GM19025 (cell line): ENCODE results near the gene XIRP1.
"Not testable (repeated sequence)": the region's sequence is repeated elsewhere in the genome, so short reads cannot be mapped to it uniquely, and the experiment has no call there.

Source experiments
- ATAC-seq: cut with Tn5 transposase; IDR thresholded peaks from one replicate; pipeline ENCODE4 v1.9.1; 2021; ENCODE audit warnings: mild to moderate bottlenecking, low read depth, moderate library complexity; ENCODE audit not compliant: unreplicated experiment

Gene XIRP1

DNA sequence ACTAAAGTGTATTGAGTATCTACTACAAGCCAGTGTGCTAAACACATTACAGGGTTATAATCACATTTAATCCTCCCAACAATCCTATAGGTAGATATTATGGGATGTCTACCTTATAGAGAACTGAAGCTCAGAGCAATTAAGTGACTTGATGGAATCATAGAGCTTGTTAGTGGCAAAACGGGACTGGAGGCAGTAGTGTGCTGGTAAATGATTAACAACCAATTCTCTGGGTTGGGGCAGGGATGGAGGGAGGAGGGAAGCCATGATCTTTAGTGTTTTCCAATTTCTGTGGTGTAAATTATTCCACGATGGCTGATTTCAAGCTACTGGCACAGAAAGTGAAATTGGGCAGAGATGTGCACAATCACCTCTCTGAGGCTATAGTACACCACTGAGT lies 20.5 kb downstream of the XIRP1 start:
- ATAC-seq: no peak

DNA sequence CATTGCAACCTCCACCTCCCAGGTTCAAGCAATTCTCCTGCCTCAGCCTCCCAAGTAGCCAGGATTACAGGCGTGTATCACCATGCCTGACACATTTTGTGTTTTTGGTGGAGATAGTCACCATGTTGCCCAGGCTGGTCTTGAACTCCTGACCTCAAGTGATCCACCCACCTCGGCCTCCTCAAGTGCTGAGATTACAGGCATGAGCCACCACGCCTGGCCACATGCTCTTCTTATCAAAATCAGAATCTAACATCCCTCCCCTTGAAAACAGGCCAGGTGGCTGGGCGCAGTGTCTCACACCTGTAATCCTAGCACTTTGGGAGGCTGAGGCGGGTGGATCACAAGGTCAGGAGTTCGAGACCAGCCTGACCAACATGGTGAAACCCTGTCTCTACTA lies 21.5 kb downstream of the XIRP1 start:
- ATAC-seq: not testable (repeated sequence)

DNA sequence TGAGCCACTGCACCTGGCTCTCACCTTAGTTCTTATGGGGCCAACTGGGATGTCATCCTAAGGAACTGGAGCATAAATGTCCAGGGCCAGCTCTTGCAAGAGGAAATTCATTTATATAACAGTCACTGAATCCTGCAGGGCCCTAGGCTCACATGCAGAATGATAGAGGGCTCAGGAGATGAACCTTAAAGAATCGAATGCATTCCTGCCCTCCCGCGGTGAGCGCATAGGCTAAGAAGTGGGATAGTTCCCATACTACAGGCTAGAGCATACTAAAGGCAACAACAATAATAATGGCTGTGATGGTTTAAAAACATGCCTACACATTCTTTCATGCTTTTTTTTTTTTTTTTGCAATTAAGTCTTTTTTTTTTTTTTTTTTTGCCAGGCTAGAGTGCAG lies 21.9 kb downstream of the XIRP1 start:
- ATAC-seq: no peak

DNA sequence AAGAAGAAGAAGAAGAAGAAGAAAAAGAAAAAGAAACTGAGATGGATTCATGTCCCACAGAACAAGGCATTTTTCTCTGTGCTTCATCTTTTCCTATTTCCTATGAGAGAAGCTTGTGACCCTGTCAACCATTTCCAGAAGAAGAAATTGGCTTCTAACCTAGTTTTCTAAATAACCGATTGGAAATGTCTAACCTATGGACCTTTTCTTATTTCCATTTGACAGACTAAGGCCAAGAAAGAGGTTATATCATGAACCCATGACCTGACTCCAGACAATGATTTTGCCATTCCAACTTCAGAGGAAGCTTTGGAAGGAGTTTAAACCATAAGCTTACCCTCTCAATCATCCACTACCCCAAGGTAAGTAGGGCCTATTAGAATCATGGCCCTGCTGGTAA lies 22.7 kb downstream of the XIRP1 start:
- no peak for ATAC-seq

DNA sequence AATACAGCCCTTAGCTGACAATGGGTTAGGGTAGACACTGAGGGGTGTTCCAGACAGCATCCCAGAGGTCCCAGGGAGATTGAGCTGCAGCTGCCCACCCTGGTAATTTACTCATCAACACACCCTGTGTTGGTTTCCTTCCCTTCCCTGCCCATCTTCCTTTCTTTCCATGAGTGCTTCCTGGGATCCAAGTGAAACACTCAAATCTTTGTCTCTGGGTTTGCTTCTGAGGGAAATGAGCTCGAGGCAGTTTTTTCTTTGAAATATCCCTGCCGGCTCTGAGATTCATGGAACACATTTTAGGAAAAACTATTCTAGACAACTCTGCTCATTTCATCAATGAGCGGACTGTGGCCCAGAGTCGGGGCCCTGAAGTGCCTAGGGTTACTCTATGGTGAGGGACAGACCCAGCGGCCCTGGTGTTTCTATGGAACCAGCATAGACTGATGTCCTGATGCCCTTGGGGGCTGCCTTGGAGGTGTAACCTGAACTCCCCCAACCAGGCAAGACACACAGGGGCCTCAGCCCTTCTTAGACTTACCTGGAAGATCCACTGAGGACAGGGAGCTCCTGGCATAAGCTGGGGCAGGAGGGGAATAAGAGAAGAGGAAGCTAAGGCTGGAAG lies 24.1 kb downstream of the XIRP1 start:
- ATAC-seq: no peak

DNA sequence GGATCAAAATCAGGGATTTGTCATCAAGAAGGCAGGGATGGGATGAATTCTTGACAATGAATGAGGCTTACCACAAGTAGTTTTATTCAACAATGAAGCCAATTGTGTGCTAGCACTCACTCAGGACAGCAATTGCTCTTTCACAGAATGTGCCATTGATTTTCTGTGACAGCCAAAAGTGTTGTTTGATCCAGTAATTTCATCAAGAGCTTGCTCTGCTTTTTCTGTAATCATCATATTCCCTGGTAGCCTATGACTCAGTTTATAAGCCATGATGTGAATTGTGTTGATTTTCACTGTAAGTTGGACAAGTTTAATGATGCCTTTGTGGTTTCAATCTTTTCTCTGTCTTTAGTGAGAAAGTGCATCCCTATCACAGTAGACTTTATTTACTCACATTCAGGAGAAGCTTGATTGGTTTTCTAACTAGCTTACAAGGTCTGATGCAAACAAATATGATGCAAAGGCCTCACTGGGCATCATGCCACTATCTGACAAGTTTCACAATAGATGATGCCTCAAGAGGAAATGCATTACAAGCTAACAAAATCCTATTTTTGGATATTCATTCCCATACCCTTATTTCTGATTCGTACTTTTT lies 25.4 kb downstream of the XIRP1 start:
- no peak for ATAC-seq

DNA sequence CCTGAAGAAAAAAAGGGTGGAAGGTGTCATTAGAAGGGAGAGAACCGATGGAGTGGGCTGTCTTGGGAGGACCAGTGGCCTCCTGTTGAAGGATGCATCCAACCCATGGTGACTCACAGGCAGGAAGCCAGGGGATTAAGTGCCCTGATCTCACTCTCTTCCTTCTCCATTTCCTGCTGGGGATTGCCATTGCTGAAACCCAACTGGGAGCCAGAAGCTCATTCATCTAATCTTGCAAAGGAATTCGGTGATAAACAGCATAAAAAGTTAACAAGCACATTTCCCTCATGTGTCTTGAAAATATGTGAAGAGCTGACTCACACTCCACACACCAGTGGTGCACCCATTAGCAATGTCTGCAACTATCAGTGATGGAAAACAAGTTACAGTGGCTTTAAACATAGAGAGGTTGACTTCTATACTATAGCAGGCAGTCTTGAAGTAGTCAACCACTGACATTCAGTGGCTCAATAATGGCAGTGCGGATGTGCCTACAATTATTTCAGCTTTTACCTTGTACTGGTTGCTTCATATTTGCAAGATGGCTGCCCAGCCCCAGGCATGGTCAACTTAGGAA lies 26.2 kb downstream of the XIRP1 start:
- no peak for ATAC-seq

DNA sequence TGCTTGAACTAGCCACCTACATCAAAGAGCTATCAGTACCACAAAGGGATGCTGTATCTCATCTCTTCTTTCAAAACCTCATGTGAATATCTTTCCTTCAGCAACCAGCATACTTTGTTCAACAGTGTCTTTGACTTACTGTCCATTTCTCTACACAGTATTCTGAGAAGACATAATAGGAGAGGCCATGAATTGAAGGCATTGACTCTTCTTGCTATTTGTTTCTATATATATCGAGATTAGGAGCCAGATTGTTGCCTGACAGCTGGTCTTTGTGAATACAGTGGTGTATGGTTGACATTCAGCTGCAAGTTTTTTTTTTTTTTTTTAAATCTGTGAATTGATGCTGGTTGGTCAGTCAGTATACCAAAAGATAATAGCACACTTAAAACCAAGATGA lies 26.9 kb downstream of the XIRP1 start:
- no peak for ATAC-seq

DNA sequence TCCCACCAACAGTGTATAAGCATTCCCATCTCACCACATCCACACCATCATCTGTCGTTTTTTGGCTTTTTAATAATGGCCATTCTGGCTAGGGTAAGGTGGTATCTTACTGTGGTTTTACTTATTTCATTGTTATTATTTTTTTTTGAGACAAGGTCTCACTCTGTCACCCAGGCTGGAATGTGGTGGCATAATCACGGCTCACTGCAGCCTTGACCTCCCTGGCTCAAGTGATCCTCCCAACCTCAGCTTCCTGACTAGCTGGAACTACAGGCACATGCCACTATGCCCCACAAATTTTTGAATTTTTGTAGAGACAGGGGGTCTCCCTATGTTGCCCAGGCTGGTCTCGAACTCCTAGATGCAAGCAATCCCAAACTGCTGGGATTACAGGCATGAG lies 28.0 kb downstream of the XIRP1 start:
- ATAC-seq: no peak

DNA sequence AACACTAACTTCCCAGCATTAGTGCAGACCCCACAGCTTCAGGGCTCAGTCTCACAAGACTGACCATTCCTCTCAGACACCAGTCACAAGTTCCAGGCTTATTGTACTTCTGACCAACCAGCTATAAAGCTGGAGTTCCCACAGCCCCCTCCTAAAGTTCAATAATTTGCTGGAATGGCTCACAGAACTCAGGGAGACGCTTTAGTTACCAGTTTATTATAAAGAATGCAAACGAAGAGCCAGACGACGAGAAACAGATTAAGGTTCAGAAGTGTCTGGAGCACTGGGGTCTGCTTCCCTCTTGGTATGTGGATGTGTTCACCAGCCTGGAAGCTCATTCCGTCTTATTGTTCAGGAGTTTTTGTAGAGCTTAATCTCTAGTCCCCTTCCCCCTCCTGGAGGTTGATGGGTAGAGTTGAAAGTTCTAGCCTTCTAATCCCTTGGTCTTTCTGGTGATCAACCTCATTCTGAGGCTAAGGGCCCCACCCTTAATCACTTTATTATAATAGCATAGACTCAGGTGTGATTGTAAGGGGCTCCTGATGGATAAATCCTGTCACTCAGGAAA lies 34.2 kb downstream of the XIRP1 start:
- ATAC-seq: no peak

DNA sequence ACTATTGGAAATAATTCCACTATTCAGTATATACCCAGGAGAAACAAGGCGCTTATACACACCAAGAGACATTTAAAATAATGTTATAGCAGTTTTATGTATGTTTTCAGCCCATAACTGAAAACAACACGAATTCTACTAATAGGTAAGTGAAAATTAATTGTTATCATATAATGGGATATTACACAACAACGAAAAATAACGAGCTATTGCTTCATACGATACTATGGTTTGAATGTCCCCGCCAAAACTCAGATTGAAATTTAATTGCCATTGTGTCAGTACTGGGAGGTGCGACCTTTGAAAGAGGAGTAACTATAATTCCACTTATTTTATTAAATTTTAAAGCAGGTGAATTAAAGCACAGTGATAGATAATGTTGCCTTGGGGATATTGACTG lies 35.0 kb downstream of the XIRP1 start:
- no peak for ATAC-seq

DNA sequence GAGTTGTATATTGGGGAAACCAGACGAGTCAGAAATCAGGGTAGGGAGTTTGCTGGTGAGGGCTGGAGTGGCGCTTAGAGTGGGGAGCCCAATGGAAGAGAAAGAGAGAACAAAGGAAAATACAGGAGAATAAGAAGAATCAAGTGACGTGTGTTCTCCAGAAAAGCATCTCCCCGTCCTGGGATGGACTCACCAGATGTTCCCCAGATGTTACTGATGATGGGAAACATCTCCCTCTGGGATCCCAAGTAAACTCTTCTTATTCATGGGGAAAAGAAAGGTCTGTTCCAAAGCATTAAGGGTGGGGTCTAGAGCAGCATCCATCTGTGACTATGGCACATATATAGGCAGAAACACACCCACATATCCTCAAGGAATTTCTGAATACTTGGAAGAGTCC lies 36.0 kb downstream of the XIRP1 start:
- no peak for ATAC-seq

DNA sequence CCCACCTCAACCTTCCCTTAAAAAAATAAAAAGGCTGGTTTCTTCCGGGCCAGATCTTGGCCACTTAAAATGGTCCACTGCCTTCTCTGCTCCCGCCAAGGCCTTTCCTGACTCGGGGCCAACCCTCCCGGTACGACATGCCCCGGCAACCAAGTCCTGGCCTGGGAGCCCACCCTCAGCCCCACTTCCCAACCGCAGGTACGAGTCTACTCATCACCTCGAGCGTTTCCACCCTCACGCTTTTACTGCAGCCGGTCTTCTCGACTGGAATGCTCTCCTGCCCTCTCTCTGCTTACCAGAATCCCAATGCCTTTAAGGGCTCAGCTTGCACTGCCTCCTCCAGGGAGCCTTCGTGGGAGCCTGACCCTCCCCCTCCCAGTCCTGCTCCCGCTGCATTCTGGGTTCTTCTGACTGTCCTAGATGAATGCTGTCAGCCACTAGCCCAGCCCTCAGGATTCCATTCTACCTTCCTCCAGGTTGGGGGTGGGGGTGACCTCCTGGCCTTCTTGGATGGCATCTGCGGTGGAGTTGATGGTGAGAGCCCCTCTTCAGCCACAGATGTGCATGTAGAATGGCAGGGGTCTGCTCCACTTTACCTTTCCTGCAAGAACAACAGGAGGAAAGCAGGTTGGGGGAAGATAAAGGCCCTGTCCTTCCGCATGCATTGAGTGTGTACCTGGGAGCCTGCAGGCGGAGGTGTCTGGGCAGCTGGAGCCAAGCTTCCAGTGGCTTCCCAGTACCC lies 37.9 kb downstream of the XIRP1 start:
- ATAC-seq: no peak

DNA sequence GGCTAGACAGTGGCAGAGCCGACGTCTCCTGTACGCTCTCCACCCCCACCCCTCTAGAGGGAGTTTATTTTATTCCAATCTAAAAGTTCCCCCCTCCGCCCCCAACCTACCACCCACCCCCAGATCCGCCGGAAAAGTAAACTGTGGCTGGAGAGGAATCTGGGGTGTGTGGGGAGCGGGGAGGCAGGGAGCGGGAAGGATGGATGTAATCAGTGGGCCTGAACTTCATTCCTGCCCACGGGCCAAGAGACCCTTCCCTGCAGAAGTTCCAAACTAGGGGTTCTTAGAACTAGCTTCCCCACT lies 38.5 kb downstream of the XIRP1 start:
- no peak for ATAC-seq

DNA sequence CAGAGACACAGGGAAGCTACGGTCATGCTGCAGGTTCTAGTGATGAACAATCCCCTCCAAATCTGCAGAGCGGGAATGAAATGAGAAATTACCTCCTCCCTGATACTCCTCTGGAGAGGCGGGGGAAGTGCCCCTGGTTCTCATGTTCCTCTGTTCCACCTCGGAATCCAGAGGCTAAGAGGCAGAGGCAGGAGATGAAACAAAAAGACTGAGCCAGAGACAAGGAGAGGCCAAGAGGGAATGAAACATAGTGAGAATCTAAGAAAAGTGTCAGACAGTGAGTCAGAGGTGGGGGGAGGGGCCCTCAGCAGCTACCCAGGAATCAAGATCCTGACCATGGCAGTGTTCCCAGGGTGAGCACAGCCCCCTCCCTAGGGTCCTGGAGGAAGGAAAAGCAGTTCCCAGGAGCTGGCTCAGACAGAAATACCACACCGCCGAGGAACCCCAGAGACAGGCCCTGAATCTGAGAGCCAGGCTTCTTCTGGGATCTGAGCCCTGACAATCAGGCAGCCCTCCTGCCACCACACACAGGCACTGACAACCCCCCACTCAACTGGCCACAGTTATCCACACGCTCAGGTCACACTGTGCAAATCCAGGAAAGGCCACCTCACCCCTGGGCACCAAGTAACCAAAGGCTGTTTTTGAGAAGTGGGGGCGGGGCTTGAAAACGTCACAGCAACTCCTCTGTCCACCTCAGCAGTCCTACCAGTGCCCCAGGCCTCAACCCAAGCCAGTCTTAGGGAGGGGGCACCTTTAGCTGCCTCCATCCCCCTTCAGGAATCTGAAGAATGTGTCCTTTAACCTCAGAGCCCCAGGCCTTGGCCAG lies 41.4 kb downstream of the XIRP1 start:
- ATAC-seq: no peak

DNA sequence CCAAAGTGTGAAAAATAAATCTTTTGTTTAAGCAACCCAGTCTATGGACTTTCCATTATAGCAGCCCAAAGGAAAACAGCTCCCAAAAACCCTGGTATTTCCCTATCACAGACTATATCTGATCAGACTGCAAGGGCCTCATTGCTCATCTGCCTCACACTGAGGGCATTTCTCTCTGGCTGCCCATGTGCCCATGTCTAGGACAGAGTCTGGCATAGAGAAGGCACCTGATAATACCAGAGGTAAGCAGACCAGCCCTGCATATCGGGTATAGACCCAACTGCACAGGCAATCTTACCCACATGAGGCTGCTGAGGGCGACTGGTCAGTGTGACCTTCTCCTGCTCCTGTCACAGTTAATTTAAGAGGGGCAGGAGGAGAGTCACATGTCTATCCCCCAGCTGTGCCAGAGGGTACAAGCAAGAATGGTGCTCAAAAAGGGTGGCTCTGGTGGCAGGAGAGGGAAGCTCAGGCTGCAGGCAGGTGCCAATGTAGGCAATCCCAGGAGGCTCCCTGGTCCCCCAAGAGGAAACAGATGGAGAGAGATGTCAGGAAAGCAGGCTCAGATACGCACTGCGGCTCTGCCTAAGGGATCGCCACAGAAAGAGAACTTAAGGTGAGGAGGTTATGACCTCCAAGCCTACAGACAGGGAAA lies 42.1 kb downstream of the XIRP1 start:
- ATAC-seq: no peak

DNA sequence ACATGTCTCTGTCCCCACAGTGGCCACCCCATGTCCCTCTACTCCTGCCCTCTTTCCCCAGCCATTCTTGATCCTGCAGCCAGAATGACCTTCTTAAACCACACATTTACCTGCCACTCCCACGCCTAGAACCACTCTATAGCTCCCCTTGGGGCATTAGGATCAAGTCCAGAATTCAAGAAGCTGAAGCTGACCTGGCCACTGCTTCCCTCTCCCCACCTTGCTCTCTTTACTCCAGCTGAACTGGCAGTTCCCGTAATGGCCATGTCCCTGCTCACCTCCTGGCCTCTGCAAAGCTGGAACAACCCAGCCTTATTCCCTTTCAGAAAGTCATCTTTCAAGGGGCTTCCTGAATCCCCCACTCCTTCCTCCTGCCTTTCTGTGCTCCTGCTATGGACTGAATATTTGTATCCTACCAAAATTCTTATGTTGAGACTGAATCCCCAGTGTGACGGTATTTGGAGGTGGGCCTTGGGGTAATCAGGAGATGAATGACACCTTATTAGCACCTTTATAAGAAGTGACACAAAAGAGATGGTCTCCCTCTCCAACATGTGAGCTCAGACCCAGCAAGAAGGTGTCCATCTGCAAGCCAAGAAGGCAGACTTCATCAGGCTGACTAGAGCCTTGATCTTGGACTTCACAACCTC lies 42.8 kb downstream of the XIRP1 start:
- no peak for ATAC-seq

DNA sequence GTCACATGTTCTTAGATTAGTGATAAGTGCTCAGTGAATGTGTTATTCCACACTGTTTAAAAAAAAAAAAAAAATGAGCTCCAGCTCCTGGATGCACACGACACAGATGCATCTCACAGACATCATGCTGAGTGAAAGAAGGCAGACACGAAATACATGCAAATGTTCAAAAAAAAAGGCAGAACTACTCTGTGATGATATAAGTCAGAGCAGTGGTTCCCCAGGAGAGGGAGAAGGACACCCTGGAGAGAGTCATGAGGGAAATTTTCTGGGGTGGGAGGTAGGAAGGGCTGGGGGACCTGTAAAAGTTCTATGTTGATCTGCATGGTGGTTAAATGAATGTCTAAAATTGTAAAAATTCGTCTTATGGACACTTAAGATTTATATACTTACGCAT lies 43.3 kb downstream of the XIRP1 start:
- no peak for ATAC-seq

DNA sequence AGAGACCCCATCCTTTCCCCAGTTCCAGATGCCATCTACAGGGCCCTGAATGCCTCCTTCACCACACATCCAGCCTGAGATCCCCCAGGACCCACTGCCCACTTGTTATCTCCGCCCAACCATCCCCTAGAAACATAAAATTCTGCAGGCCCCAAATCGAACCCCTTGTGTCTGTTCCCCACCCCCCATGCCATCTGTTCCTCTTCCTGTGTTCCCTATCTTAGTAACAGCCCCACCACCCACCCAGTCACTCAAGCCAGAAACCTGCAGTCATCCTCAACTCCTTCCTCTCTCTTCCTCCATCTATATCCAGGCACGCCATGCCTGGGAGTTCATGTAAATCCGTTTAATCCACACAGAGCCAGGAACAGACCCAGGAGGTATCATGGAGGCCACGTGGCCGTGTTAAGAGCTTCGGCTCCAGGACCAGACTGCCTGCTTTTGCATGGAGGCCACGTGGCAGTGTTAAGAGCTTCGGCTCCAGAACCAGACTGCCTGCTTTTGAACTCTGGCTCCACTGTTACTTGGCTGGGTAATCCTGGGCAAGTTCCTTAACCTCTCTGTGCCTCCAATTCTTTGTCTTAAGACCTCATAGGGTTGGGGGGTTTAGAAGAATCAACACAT lies 43.8 kb downstream of the XIRP1 start:
- no peak for ATAC-seq
